IPS-NIHi7 (cell line): Measurements from ENCODE around the gene CTNNA3.

Experiments
- DNase-seq: peaks from one replicate; pipeline ENCODE4 v3.0.0; 2012; ENCODE audit warnings: mixed read lengths; ENCODE audit errors: extremely low spot score

Gene CTNNA3

DNA sequence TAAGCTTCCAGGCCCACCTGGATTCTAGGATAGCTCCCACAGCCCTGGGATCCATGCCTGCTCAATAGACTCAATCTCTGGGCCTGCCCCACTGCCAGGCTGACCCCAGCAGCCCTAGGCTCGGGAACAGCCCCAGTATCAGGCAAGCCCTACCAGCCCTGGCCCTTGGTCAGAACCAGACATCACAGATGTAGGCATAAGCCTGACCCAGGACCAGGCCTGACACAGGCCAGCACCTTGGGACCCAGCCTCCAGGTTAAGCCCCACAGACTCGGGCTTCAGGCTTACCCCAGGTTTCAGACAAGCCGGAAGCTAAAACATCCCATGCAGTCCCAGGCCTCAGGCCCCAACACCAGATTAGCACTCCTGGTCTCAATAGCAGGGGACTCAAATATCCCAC lies 1046.4 kb downstream of the CTNNA3 start:
- no peak for DNase-seq

DNA sequence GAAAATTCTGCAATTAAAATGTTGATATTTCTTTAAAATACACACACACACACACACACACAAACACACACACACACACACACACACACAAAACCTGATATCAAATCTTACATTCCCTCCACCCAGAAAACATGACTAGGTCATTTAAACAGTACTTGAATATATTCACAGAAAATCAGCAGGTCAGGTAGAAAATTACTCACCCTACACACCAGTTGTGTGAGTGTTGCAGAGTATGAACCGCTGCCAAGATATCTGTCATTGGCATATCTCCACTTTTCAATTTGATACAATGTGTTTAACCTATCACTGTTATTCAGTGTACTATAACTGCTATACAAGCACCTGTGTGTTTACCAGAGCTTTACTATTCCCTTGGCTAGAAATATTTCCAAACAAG lies 1053.8 kb downstream of the CTNNA3 start:
- no peak for DNase-seq

DNA sequence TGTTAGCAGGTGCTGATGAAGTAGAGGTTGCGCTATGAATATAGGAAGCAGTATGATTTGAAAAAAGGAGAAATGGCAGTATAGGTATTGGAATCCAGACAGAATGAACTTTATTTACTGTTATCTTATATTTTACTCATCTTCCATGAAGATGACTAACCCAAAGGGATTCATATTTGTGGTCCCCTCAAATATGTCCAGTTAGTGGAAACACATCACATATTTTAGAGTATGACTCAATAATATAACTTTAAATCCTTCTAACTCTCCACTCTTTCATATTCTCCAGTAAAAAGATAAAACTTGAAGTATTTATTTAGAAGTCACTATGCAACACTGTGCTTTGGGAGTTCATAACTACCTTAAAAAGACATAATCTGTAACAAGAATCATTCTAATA lies 1056.6 kb downstream of the CTNNA3 start:
- no peak for DNase-seq

DNA sequence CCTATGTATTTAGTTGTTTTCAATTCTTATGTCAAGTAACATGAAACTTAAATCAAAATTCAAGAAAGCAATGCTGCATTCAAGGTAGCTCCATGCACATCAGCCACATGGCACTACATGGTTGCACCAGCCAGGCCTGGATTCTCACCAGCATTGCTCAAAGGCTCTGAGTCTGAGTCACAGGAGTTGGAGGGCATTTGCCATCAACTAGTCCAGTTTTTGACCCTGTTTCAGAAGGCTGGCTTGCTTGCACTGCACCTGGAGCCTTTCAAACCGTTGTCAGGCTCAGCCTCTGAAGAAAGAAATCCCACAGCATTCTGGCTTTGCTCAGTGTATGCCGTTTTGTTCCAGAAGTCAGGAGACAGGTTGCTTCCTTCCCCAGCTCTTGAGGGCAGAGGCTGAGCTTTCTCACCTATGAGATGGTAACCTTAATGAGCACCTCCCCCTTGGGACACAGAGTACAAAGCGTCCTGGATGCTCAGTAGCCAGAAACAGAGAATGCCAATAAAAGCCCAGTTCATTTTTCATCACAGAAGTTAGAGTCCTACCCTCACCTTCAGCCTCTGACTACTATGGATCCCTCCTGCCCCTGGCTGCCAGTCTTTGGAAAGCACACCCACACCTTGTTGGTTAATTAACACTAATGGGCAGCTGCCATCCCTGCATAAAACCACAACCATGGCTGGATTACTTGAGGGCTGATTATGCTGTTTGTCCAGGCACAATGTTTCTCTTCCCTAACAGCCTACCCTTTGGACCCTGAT lies 1058.5 kb downstream of the CTNNA3 start:
- peak; percentile 13 for DNase-seq

DNA sequence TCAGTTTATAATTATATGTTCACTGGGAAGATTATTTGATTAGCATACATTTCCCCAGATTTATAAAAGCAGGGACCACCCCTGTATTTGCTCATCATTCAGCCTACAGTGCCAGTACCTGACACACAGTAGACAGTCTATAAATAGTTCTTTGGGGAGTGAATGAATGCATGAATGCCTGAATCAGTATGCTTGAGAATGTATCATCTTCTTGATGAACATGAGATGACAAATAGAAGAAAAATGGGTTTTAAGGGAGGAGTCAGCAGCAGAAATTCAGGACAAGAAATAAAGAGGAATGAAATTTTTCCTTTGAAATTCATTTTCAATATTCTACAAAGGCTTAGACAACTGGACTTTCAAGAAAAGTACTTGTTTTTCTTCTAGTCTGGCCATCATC lies 1066.0 kb downstream of the CTNNA3 start:
- no peak for DNase-seq

DNA sequence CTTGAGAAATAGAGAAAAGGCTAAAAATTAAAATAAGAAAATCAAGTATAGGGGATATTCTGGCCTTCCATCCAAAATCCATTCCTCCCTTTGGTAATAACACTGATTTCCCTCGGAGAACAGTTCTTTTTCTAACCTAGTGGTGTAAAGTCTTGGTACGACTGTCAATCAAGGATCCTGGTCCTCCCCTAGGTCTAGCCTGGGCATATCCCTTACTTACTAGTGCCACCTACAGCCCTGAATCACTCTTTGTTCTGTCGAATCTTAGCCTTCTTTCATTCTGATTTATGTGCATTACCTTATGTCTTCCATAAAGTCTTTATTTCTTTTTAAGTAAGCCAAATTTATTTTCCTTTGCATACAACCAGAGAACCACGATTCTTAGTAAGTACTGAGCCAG lies 1068.8 kb downstream of the CTNNA3 start:
- DNase-seq = peak; percentile 71

DNA sequence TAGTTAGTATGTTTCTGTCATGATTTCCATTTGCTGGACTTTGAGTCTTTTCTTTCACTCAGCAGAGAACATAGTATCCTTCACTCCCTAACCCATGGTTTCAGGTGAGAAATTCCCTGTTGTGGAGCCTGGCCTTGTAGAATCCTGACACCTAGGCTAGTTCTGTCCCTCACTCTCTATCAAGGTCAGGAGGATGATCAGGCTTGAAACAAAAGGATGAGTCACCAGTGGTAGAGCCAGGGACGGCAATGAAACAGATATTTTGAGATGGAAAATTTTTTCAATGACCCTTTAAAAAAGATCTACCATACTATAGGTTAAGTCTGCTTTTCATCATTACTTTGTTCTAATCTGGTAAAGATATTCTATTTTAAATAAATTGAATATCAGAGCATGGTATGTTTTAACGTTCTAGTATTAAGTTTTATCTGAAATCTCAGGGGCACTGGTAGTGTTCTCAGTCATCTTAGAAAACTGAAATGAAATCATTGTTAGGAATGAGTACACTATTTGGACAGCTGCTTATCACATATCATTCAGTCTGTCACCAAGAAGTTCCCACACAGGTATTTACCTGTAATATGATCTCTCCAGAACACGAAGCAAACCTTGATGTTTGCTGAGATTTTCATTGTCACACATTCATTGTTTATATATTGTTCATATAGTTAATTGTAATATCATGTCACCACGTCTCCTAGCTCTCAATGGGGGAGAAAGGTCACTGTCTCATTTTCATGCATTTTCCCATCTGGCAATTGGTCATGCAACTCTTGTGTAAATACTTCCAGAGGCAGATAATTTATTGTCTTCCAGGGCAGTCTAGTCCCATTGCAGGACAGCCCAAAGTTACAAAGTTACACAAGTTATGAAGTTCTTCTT lies 1070.0 kb downstream of the CTNNA3 start:
- DNase-seq = no peak

- DNase-seq = no peak
Measured at GRCh38 chr10:66622050-66622449, 1073.9 kb downstream of the CTNNA3 start.

GRCh38 chr10:66604195-66604594 lies 1091.8 kb downstream of the CTNNA3 start:
- DNase-seq = peak; percentile 53

- no peak for DNase-seq
Measured at GRCh38 chr10:66591865-66592264, 1104.1 kb downstream of the CTNNA3 start.

- DNase-seq = no peak
Measured at GRCh38 chr10:66587680-66588050, 1108.3 kb downstream of the CTNNA3 start.

- no peak for DNase-seq
Measured at GRCh38 chr10:66586897-66587679, 1108.9 kb downstream of the CTNNA3 start.

GRCh38 chr10:66586073-66586472 lies 1109.9 kb downstream of the CTNNA3 start:
- DNase-seq = peak; percentile 38

GRCh38 chr10:66575251-66575855 lies 1120.6 kb downstream of the CTNNA3 start:
- no peak for DNase-seq

- DNase-seq = no peak
Measured at GRCh38 chr10:66572700-66573099, 1123.3 kb downstream of the CTNNA3 start.

GRCh38 chr10:66565999-66566398 lies 1130.0 kb downstream of the CTNNA3 start:
- DNase-seq = no peak

DNA sequence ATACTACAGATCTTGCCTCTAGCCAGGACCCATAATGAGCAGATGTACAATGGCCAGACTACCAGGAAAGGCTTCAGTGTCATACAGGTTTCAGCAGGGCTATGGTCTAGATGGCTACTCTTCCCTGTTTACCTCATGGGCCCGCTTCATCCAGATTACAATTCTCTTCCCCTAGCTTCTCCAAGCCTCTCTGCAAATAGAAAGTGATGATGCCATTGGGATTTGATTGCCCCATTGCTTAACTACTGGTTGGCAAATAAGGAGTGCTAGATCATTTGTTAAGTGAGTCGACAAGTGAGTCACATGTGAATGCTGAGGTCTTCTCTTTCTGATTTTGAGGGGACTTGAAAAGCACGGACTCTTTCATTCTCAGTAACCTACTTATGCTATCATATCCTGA lies 1131.7 kb downstream of the CTNNA3 start:
- no peak for DNase-seq

DNA sequence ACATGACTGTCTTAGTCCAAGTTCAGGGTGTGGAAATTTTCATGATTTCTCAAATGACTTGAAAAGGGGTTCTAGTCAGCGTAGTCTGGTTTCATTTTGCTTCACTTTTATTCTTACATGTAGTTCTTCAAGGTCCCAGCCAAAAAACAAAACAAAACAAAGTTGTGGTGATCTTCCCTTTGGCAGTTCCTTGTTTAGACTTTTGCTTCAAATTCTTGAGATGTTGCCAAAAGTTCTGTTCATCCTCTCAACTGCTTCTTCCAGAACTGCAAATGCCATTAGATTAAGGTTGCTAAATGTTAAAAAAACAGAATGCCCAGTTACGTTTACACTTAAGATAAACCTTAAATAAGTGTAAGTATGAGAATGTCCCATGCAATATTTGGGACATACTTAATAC lies 1140.9 kb downstream of the CTNNA3 start:
- no peak for DNase-seq

DNA sequence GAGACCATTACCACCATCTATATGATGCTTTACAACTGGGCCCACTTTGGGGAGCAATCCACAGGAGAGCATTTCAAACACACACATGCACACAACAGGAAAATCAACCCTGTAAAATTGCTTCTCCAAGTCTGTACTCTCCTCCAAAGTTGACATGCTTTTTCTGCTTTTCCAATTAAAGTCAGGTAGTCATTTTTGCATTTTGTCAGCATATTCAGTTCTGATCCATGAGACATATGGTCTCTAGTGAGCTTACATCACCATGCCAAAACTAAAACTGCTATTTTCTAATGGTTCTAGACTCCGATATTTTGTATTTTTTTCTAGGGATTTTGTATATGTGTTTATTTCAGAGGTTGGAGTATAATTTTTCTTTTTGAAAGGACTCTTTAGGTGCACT lies 1143.7 kb downstream of the CTNNA3 start:
- no peak for DNase-seq

- DNase-seq = no peak
Measured at GRCh38 chr10:66550351-66550750, 1145.6 kb downstream of the CTNNA3 start.

DNA sequence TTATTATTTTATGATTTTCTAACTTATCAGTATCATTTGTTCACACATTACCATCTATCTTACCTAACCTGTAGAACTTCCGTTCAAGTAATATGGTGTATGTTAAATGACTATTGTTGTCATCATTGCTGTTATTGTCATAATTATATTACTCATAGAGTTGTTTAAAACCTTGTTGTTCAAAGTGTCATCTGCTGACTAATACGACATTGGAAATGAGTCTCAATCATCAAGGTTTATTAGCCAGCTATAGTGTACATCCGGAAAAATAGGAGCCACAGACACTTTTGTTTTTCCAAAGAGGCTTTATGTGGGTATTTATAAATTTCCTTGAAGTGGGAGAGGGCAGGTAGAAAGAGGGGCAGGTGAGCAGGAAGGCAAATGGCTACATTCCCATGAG lies 1157.1 kb downstream of the CTNNA3 start:
- no peak for DNase-seq

DNA sequence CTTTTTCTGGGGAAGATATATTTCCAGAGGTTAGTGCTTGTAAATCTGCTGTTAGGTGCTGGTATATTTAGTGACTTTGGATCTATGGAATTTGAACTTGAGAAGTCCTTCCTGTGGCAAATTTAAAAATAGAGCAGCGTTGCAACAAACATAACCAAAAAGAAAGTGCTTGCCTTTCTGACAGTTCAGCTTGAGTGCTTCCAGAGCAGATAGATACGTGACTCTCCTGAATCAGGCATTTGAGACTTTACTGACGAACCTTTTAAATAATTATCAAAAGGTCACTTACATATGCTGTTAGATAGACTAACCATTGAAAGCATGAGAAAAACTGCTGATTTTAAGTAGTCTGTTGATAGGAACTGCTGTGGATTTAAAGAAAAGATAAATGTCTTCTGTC lies 1157.6 kb downstream of the CTNNA3 start:
- no peak for DNase-seq
